ENCODE data around the gene MRPS2. TPM values are rescaled to one million over a fixed set of nuclear protein-coding genes. Genes with fewer than 3 reads are reported as not detected.

The MRPS2 gene
- polyA plus RNA-seq, 1 donor from 2014 or later = 20.1 TPM

Other genes starting within 250 kb of the MRPS2 start
- 20.1 and 30.1 TPM in 2 replicates for gene PPP1R26, start 20.9 kb upstream of the MRPS2 start, polyA plus RNA-seq
- not detected in 2 replicates for gene LCN1, start 20.8 kb downstream of the MRPS2 start, polyA plus RNA-seq
- not detected in 2 replicates for gene OBP2A, start 45.4 kb downstream of the MRPS2 start, polyA plus RNA-seq
- gene PAEP, start 61.1 kb downstream of the MRPS2 start, polyA plus RNA-seq = not detected in 2 replicates
- not detected in 2 replicates for gene GLT6D1, start 138.9 kb downstream of the MRPS2 start, polyA plus RNA-seq
- gene LCN9, start 162.6 kb downstream of the MRPS2 start, polyA plus RNA-seq = 2.5 and 6.5 TPM in 2 replicates
- gene SOHLH1, start 198.8 kb downstream of the MRPS2 start, polyA plus RNA-seq = not detected in 2 replicates
- 0.67 and 0.74 TPM in 2 replicates for gene KCNT1, start 201.5 kb downstream of the MRPS2 start, polyA plus RNA-seq

All from neural cell (in vitro differentiated cells).